ENCODE measurements around the gene MROH9.

Gene MROH9

GRCh38 chr1:171107262-171107940 lies 172.1 kb downstream of the MROH9 start:
- Histone ChIP-seq H3K4me3 (ENCODE audit: low read depth in 1 of 2, low read length in 2 of 2) (no peak overlapping the region), H3K9ac (ENCODE audit: low read depth in 1 of 2, low read length in 2 of 2) (no peak overlapping the region), H3K27me3 (ENCODE audit: control insufficient read depth in 1 of 2, insufficient read depth in 2 of 2, low read length in 2 of 2) (no peaks in the 10 kb centered on the region), H3K9me3 (ENCODE audit: control insufficient read depth in 1 of 2, low read length in 2 of 2) (no peaks in the 10 kb centered on the region), H3K36me3 (ENCODE audit: control insufficient read depth in 1 of 2, insufficient read depth in 2 of 2, low read length in 2 of 2) (no peaks in the 10 kb centered on the region), H3K27ac (ENCODE audit: low read depth, low read length) (no peak overlapping the region), H3K4me1 (ENCODE audit: control insufficient read depth in 1 of 2, insufficient read depth in 2 of 2, low read length in 2 of 2) (no peaks in the 10 kb centered on the region)

- Histone ChIP-seq H3K36me3 (ENCODE audit: control insufficient read depth in 1 of 2, insufficient read depth in 2 of 2, low read length in 2 of 2) (no peaks in the 10 kb centered on the region), H3K4me1 (ENCODE audit: control insufficient read depth in 1 of 2, insufficient read depth in 2 of 2, low read length in 2 of 2) (no peaks in the 10 kb centered on the region), H3K9me3 (ENCODE audit: control insufficient read depth in 1 of 2, low read length in 2 of 2) (no peaks in the 10 kb centered on the region), H3K9ac (ENCODE audit: low read depth in 1 of 2, low read length in 2 of 2) (no peak overlapping the region), H3K27me3 (ENCODE audit: control insufficient read depth in 1 of 2, insufficient read depth in 2 of 2, low read length in 2 of 2) (no peaks in the 10 kb centered on the region), H3K27ac (ENCODE audit: low read depth, low read length) (no peak overlapping the region), H3K4me3 (ENCODE audit: low read depth in 1 of 2, low read length in 2 of 2) (no peak overlapping the region)
These were observed 172.6 kb downstream of the MROH9 start for GRCh38 chr1:171107969-171108368.

GRCh38 chr1:171109966-171110365 lies 174.6 kb downstream of the MROH9 start:
- Histone ChIP-seq H3K27ac (ENCODE audit: low read depth, low read length) (no peak overlapping the region), H3K4me1 (ENCODE audit: control insufficient read depth in 1 of 2, insufficient read depth in 2 of 2, low read length in 2 of 2) (no peaks in the 10 kb centered on the region), H3K27me3 (ENCODE audit: control insufficient read depth in 1 of 2, insufficient read depth in 2 of 2, low read length in 2 of 2) (no peaks in the 10 kb centered on the region), H3K9me3 (ENCODE audit: control insufficient read depth in 1 of 2, low read length in 2 of 2) (no peaks in the 10 kb centered on the region), H3K9ac (ENCODE audit: low read depth in 1 of 2, low read length in 2 of 2) (no peak overlapping the region), H3K36me3 (ENCODE audit: control insufficient read depth in 1 of 2, insufficient read depth in 2 of 2, low read length in 2 of 2) (no peaks in the 10 kb centered on the region), H3K4me3 (ENCODE audit: low read depth in 1 of 2, low read length in 2 of 2) (no peak overlapping the region)

GRCh38 chr1:171110621-171111326 lies 175.4 kb downstream of the MROH9 start:
- Histone ChIP-seq H3K4me1 (ENCODE audit: control insufficient read depth in 1 of 2, insufficient read depth in 2 of 2, low read length in 2 of 2) (no peaks in the 10 kb centered on the region), H3K9ac (ENCODE audit: low read depth in 1 of 2, low read length in 2 of 2) (no peak overlapping the region), H3K36me3 (ENCODE audit: control insufficient read depth in 1 of 2, insufficient read depth in 2 of 2, low read length in 2 of 2) (no peaks in the 10 kb centered on the region), H3K27me3 (ENCODE audit: control insufficient read depth in 1 of 2, insufficient read depth in 2 of 2, low read length in 2 of 2) (no peaks in the 10 kb centered on the region), H3K9me3 (ENCODE audit: control insufficient read depth in 1 of 2, low read length in 2 of 2) (no peaks in the 10 kb centered on the region), H3K4me3 (ENCODE audit: low read depth in 1 of 2, low read length in 2 of 2) (no peak overlapping the region), H3K27ac (ENCODE audit: low read depth, low read length) (no peak overlapping the region)

GRCh38 chr1:171112119-171112518 lies 176.8 kb downstream of the MROH9 start:
- no peaks in the 10 kb centered on the region for H3K9me3 ChIP-seq (ENCODE audit: control insufficient read depth in 1 of 2, low read length in 2 of 2)
- no peaks in the 10 kb centered on the region for H3K4me1 ChIP-seq (ENCODE audit: control insufficient read depth in 1 of 2, insufficient read depth in 2 of 2, low read length in 2 of 2)
- no peaks in the 10 kb centered on the region for H3K36me3 ChIP-seq (ENCODE audit: control insufficient read depth in 1 of 2, insufficient read depth in 2 of 2, low read length in 2 of 2)
- H3K9ac ChIP-seq (ENCODE audit: low read depth in 1 of 2, low read length in 2 of 2), result no peak overlapping the region
- no peak overlapping the region for H3K4me3 ChIP-seq (ENCODE audit: low read depth in 1 of 2, low read length in 2 of 2)
- H3K27ac ChIP-seq (ENCODE audit: low read depth, low read length), result no peak overlapping the region
- no peaks in the 10 kb centered on the region for H3K27me3 ChIP-seq (ENCODE audit: control insufficient read depth in 1 of 2, insufficient read depth in 2 of 2, low read length in 2 of 2)

GRCh38 chr1:171113382-171113781 lies 178.0 kb downstream of the MROH9 start:
- no peaks in the 10 kb centered on the region for H3K27me3 ChIP-seq (ENCODE audit: control insufficient read depth in 1 of 2, insufficient read depth in 2 of 2, low read length in 2 of 2)
- no peaks in the 10 kb centered on the region for H3K9me3 ChIP-seq (ENCODE audit: control insufficient read depth in 1 of 2, low read length in 2 of 2)
- no peak overlapping the region for H3K4me3 ChIP-seq (ENCODE audit: low read depth in 1 of 2, low read length in 2 of 2)
- no peaks in the 10 kb centered on the region for H3K4me1 ChIP-seq (ENCODE audit: control insufficient read depth in 1 of 2, insufficient read depth in 2 of 2, low read length in 2 of 2)
- no peak overlapping the region for H3K27ac ChIP-seq (ENCODE audit: low read depth, low read length)
- H3K36me3 ChIP-seq (ENCODE audit: control insufficient read depth in 1 of 2, insufficient read depth in 2 of 2, low read length in 2 of 2), result no peaks in the 10 kb centered on the region
- H3K9ac ChIP-seq (ENCODE audit: low read depth in 1 of 2, low read length in 2 of 2), result no peak overlapping the region
